WI38 (cell line): ENCODE data around the gene ZNF121.

Experiments used
- H3K4me3 ChIP-seq: 2 replicates; pipeline ENCODE4 v1.5.1; 2011; ENCODE audit warnings: low read depth, mild to moderate bottlenecking, control low read depth, low read length
- TF ChIP-seq, protein P1 (sequence below): IDR thresholded peaks from 2 replicates; pipeline ENCODE4 v1.5.1; 2012; ENCODE audit warnings: low read depth, mild to moderate bottlenecking, control low read depth, low read length

ZNF121 gene

GRCh38 chr19:9584073-9584833, at the start of gene ZNF121:
ZNF121 (minus strand) TSS chr19:9584504; CDS start chr19:9568097, 16,407 bp downstream.
- peak within 1 kb of the TSS; percentile 94 for H3K4me3 ChIP-seq
- TF ChIP-seq, protein P1, sequence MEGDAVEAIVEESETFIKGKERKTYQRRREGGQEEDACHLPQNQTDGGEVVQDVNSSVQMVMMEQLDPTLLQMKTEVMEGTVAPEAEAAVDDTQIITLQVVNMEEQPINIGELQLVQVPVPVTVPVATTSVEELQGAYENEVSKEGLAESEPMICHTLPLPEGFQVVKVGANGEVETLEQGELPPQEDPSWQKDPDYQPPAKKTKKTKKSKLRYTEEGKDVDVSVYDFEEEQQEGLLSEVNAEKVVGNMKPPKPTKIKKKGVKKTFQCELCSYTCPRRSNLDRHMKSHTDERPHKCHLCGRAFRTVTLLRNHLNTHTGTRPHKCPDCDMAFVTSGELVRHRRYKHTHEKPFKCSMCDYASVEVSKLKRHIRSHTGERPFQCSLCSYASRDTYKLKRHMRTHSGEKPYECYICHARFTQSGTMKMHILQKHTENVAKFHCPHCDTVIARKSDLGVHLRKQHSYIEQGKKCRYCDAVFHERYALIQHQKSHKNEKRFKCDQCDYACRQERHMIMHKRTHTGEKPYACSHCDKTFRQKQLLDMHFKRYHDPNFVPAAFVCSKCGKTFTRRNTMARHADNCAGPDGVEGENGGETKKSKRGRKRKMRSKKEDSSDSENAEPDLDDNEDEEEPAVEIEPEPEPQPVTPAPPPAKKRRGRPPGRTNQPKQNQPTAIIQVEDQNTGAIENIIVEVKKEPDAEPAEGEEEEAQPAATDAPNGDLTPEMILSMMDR, result no peak

GRCh38 chr19:9627856-9628255, 43.6 kb upstream of the ZNF121 start:
- no peak overlapping the region for H3K4me3 ChIP-seq
- TF ChIP-seq, protein P1, result no peak

- H3K4me3 ChIP-seq, result peak overlapping the region; percentile 14; the same call in 1 of the 2 replicates
- TF ChIP-seq, protein P1, result no peak
Observed at GRCh38 chr19:9622531-9622930, 38.2 kb upstream of the ZNF121 start.

DNA sequence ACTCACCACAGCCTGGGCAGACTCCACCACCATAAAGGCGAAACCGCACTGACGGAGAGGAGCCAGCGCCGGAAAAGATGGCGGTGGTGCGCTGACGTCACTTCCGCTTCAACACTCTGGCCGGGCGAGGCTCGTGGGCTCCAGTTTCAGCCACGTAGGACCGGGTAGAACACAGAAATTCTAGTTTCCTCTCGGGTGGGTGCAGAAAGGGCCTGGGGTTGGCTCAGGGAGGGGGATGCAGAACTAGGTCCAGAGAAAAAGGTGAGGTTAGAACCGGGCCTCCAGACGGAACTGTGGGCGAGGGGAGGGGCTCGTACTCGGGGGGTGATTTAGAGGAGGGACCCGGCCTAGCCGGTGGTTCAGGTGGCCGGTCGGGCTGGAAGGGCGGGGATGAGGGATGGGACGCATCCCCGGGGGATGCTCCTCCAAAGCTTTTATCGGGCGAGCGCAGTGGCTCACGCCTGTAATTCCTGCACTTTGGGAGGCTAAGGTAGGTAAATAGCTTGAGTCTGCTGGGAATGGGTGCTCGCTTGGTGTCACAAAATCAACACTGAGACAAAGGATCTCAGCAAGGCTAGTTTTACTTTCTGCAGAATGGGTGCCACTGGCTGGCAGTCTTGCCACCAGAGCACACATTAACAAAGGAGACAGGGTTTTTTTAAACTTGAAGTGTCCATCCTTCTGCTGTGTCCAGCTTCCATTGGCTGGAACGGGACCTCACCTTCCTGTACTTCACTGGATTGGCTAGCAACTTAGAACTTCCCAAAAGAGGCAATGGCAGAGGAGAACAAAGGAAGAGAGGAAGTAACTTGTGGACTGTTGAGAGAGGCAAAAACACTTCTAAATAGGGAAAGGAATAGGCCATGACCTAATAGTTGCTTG, 37.1 kb upstream of the ZNF121 start, which contains the start of gene ZNF561:
Gene ZNF561 (minus strand): TSS at position 77 of the 882 bp plus-strand sequence. CDS start 1,776 bp downstream, outside the sequence.
- peak within 1 kb of the TSS; percentile 96 for H3K4me3 ChIP-seq
- TF ChIP-seq, protein P1, result no peak

- peak overlapping the region; percentile 96 for H3K4me3 ChIP-seq
- TF ChIP-seq, protein P1, result no peak
Observed at GRCh38 chr19:9620842-9621155, 36.5 kb upstream of the ZNF121 start.

GRCh38 chr19:9615844-9616243, 31.5 kb upstream of the ZNF121 start:
- H3K4me3 ChIP-seq, result no peak overlapping the region
- TF ChIP-seq, protein P1, result no peak

GRCh38 chr19:9610484-9611113, 26.3 kb upstream of the ZNF121 start:
- TF ChIP-seq, protein P1, result no peak
- no peak overlapping the region for H3K4me3 ChIP-seq
